Heart left ventricle (tissue), 13 donors: ENCODE results near the gene DNAAF3.

Experiments used
- POLR2A ChIP-seq, 2 donors: fragments of 450-650 bp; IDR thresholded peaks; one replicate each; pipeline ENCODE4 v1.6.1; 2017; ENCODE audit warnings: antibody characterized with exemption in 2 of 2, mild to moderate bottlenecking in 2 of 2, moderate library complexity in 2 of 2
- TF ChIP-seq, protein P1 (sequence below), 12 donors: fragments of 200-600 bp; sonication (generic) in 4 of 12; IDR thresholded peaks; one replicate each; pipeline versions ENCODE4 v1.5.0 to v1.8.0; 2018 to 2022; ENCODE audit warnings: antibody characterized with exemption in 12 of 12, mild to moderate bottlenecking in 5 of 12
- donor health status: ischemic (EF 13 %, LVEDD 7.1; RV severe dilation, severe dysfunction).
- donor health status: DM: no; HTN: yes; CAD: no.
- donor health status: DM: no; HTN: no; CAD: no.
- donor health status: ischemic (EF 25% LVEDD 6.9; RV normal size, moderate dysfunction).
- donor health status: ischemic (EF 25% LVEDD 5.7; RV mildly dilated, moderate dysfunction).
- donor health status: ischemic (EF 35%, LVEDD 5.7; RV mildly dilated, moderate dysfunction).
- donor health status: nonischemic (EF 11% LVEDD 7.7; RV severe dilation, severe dysfunction).
- donor health status: DM: yes; HTN: yes; CAD: no.
- donor health status: PGD.
- donor health status: ischemic (EF 29% LVEDD 5.4; RV normal size, mild dysfunction).
- donor health status: nonischemic (EF 23%, LVEDD 6.1; RV moderate dilation, normal function).

- TF ChIP-seq, protein P1, sequence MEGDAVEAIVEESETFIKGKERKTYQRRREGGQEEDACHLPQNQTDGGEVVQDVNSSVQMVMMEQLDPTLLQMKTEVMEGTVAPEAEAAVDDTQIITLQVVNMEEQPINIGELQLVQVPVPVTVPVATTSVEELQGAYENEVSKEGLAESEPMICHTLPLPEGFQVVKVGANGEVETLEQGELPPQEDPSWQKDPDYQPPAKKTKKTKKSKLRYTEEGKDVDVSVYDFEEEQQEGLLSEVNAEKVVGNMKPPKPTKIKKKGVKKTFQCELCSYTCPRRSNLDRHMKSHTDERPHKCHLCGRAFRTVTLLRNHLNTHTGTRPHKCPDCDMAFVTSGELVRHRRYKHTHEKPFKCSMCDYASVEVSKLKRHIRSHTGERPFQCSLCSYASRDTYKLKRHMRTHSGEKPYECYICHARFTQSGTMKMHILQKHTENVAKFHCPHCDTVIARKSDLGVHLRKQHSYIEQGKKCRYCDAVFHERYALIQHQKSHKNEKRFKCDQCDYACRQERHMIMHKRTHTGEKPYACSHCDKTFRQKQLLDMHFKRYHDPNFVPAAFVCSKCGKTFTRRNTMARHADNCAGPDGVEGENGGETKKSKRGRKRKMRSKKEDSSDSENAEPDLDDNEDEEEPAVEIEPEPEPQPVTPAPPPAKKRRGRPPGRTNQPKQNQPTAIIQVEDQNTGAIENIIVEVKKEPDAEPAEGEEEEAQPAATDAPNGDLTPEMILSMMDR (IDR thresholded peaks at IDR 0.05): no peak
- TF ChIP-seq POLR2A (IDR thresholded peaks at IDR 0.05): no peak
These were observed 47.1 kb upstream of the DNAAF3 start for GRCh38 chr19:55213547-55213946.
